Stimulated activated CD8-positive, alpha-beta memory T cell treated with anti-CD3 and anti-CD28 coated beads, Interleukin-7, amount 100 ng/mL, for 1 hour (primary cell): ENCODE measurements around the gene DGKI.

ENCODE experiments used
- DNase-seq, 2 donors: peaks; one replicate each; pipeline ENCODE4 v3.0.0-alpha.2; 2020; ENCODE audit warnings: low read depth in 2 of 2

The DGKI gene

GRCh38 chr7:137411446-137411845, 435.3 kb downstream of the DGKI start:
- no peak for DNase-seq

GRCh38 chr7:137408126-137408525, 438.6 kb downstream of the DGKI start:
- DNase-seq = no peak

- no peak for DNase-seq
Measured at GRCh38 chr7:137407078-137407477, 439.7 kb downstream of the DGKI start.

- DNase-seq = no peak
Measured at GRCh38 chr7:137404660-137405317, 442.0 kb downstream of the DGKI start.

GRCh38 chr7:137403353-137403695, 443.4 kb downstream of the DGKI start:
- DNase-seq = no peak

- no peak for DNase-seq
Measured at GRCh38 chr7:137402536-137403352, 444.0 kb downstream of the DGKI start.

GRCh38 chr7:137399827-137400823, 446.6 kb downstream of the DGKI start:
- DNase-seq = no peak

- DNase-seq = no peak
Measured at GRCh38 chr7:137396051-137396450, 450.7 kb downstream of the DGKI start.

GRCh38 chr7:137395420-137395819, 451.4 kb downstream of the DGKI start:
- no peak for DNase-seq

GRCh38 chr7:137393570-137393969, 453.2 kb downstream of the DGKI start:
- no peak for DNase-seq

GRCh38 chr7:137390076-137390475, 456.7 kb downstream of the DGKI start:
- no peak for DNase-seq

GRCh38 chr7:137388916-137389315, 457.9 kb downstream of the DGKI start:
- DNase-seq = no peak

- DNase-seq = no peak
Measured at GRCh38 chr7:137386966-137387365, 459.8 kb downstream of the DGKI start.

GRCh38 chr7:137381045-137381444, 465.7 kb downstream of the DGKI start:
- DNase-seq = no peak

- no peak for DNase-seq
Measured at GRCh38 chr7:137373507-137373906, 473.3 kb downstream of the DGKI start.

- no peak for DNase-seq
Measured at GRCh38 chr7:137371616-137372015, 475.2 kb downstream of the DGKI start.

- DNase-seq = no peak
Measured at GRCh38 chr7:137366995-137367394, 479.8 kb downstream of the DGKI start.

- no peak for DNase-seq
Measured at GRCh38 chr7:137363683-137364082, 483.1 kb downstream of the DGKI start.

- no peak for DNase-seq
Measured at GRCh38 chr7:137360087-137360679, 486.6 kb downstream of the DGKI start.

- no peak for DNase-seq
Measured at GRCh38 chr7:137354961-137355360, 491.8 kb downstream of the DGKI start.

GRCh38 chr7:137354396-137354795, 492.4 kb downstream of the DGKI start:
- no peak for DNase-seq

- DNase-seq = no peak
Measured at GRCh38 chr7:137351941-137352340, 494.8 kb downstream of the DGKI start.
